NCI-H146 treated with DMSO at 0.1 percent for 48 hours (cell line): ENCODE results near the gene SHC4.

ENCODE experiments used
- DNase-seq: peaks from one replicate; lab custom pipeline; 2025; ENCODE audit not compliant: unreplicated experiment; lab: John Stamatoyannopoulos, UW

The SHC4 gene

GRCh38 chr15:48888191-48888590 is 75.5 kb downstream of the SHC4 start:
- DNase-seq: no peak

- no peak for DNase-seq
Observed at GRCh38 chr15:48887144-48887543, 76.6 kb downstream of the SHC4 start.

- no peak for DNase-seq
Observed at GRCh38 chr15:48883699-48884098, 80.0 kb downstream of the SHC4 start.

GRCh38 chr15:48880070-48880634 is 83.6 kb downstream of the SHC4 start:
- no peak for DNase-seq

GRCh38 chr15:48877630-48878595 is 85.8 kb downstream of the SHC4 start, which contains the start of gene EID1:
TSS of gene EID1 (plus strand) at chr15:48878134. CDS start at chr15:48878177, 43 bp downstream.
- peak; percentile 69 for DNase-seq

- no peak for DNase-seq
Observed at GRCh38 chr15:48876057-48876456, 87.7 kb downstream of the SHC4 start.

GRCh38 chr15:48875241-48875960 is 88.3 kb downstream of the SHC4 start:
- no peak for DNase-seq

GRCh38 chr15:48872632-48873031 is 91.1 kb downstream of the SHC4 start:
- no peak for DNase-seq

GRCh38 chr15:48871542-48871941 is 92.2 kb downstream of the SHC4 start:
- DNase-seq: no peak

- DNase-seq: no peak
Observed at GRCh38 chr15:48869966-48870365, 93.8 kb downstream of the SHC4 start.

GRCh38 chr15:48868536-48868935 is 95.2 kb downstream of the SHC4 start:
- peak; percentile 33 for DNase-seq

- DNase-seq: no peak
Observed at GRCh38 chr15:48868023-48868422, 95.7 kb downstream of the SHC4 start.

- no peak for DNase-seq
Observed at GRCh38 chr15:48866141-48866563, 97.6 kb downstream of the SHC4 start.

- DNase-seq: no peak
Observed at GRCh38 chr15:48865370-48866079, 98.2 kb downstream of the SHC4 start.

- DNase-seq: no peak
Observed at GRCh38 chr15:48862705-48863104, 101.0 kb downstream of the SHC4 start.

- peak; percentile 26 for DNase-seq
Observed at GRCh38 chr15:48861813-48862431, 101.8 kb downstream of the SHC4 start.

- no peak for DNase-seq
Observed at GRCh38 chr15:48859426-48859825, 104.3 kb downstream of the SHC4 start.

- DNase-seq: no peak
Observed at GRCh38 chr15:48858401-48858800, 105.3 kb downstream of the SHC4 start.

- DNase-seq: no peak
Observed at GRCh38 chr15:48856942-48857341, 106.8 kb downstream of the SHC4 start.
